Effector memory CD8-positive, alpha-beta T cell (primary cell): ENCODE measurements around the gene IKBKE.

ENCODE experiments used
- ATAC-seq: fragments of 150-1000 bp; cut with Tn5 transposase; replicated peaks from 2 replicates; pipeline ENCODE4 v1.10.0; 2021; ENCODE audit warnings: mild to moderate bottlenecking, moderate library complexity
- DNase-seq, 3 experiments: peaks; one replicate each; pipeline ENCODE4 v3.0.0; 2021
- H3K27ac Mint-ChIP-seq, 2 donors: one replicate each; pipeline ENCODE4 v1.8.0; 2022; ENCODE audit warnings: mild to moderate bottlenecking in 2 of 2, mixed read lengths in 2 of 2, moderate library complexity in 2 of 2
- H3K27me3 Mint-ChIP-seq, 2 donors: one replicate each; pipeline ENCODE4 v1.8.0; 2022; ENCODE audit warnings: mixed read lengths in 2 of 2
- H3K36me3 Mint-ChIP-seq: one replicate; pipeline ENCODE4 v1.8.0; 2022; ENCODE audit warnings: mild to moderate bottlenecking, moderate library complexity, mixed read lengths; ENCODE audit not compliant: insufficient read depth
- H3K4me1 Mint-ChIP-seq, 2 donors: one replicate each; pipeline ENCODE4 v1.8.0; 2022; ENCODE audit warnings: low read depth in 2 of 2, mixed read lengths in 2 of 2
- H3K4me3 Mint-ChIP-seq, 2 donors: one replicate each; pipeline ENCODE4 v1.8.0; 2022; ENCODE audit warnings: mild to moderate bottlenecking in 2 of 2, mixed read lengths in 2 of 2, moderate library complexity in 2 of 2
- H3K9me3 Mint-ChIP-seq, 2 donors: one replicate each; pipeline ENCODE4 v1.8.0; 2022; ENCODE audit warnings: mixed read lengths in 2 of 2

IKBKE gene

DNA sequence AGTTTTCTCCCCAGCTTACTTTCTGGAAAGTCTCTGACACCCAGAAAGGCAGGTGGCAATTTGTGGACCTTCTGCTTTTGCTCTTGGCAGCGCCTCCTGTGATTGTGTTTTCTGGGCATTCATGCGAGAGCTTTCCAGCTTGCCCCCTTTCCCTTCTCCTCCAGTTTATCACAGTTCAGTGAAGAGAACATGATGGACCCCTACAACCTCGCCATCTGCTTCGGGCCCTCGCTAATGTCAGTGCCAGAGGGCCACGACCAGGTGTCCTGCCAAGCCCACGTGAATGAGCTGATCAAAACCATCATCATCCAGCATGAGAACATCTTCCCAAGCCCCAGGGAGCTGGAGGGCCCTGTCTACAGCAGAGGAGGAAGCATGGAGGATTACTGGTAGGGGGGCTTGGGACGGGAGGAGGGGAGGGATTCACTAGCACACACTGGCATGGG lies 24.3 kb upstream of the IKBKE start:
- no peak overlapping the region for H3K4me3 Mint-ChIP-seq
- peaks cover 10% of the 10 kb centered on the region for H3K36me3 Mint-ChIP-seq
- DNase-seq (no peak), ATAC-seq (no peak)
- no peaks in the 10 kb centered on the region for H3K9me3 Mint-ChIP-seq
- peak overlapping the region; percentile 55 to 56 for H3K27ac Mint-ChIP-seq
- no peaks in the 10 kb centered on the region for H3K27me3 Mint-ChIP-seq
- H3K4me1 Mint-ChIP-seq, result no peaks in the 10 kb centered on the region

DNA sequence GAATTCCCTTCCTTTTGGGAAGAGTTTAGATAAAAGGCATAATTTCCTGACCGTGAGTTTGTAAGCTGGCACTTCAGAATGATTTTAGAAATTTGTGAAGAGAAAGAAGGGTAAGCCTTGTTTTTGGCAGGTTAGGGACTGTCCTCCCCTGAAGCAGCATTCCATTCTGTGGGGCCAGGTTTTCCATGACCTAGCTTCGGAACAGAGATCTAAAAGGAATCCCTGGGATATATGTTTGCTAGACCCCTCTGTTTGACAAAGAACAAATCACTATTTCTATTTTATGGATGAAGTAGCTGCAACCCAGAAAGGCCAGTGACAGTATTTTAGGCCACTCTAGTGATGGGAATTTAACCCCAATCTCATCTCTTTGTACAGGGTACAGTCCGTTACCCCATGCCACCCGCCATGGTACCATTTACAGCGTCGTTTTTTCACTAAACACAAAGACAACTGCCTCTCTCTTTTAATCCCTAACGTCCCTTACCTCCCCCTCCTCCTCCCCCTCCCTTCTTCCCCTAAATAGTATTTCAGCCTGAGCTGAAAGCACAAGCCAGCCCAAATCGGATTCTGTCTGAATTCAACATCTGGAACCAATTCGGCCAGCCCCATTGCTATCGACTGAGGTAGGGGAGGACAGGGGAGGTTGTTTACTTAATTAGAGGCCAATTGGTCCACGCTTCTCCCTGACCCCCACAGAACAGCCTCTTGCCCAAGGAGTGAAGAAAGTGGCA lies 23.4 kb upstream of the IKBKE start:
- ATAC-seq (no peak), DNase-seq (no peak)
- H3K9me3 Mint-ChIP-seq, result no peaks in the 10 kb centered on the region
- H3K4me1 Mint-ChIP-seq, result no peaks in the 10 kb centered on the region
- H3K27me3 Mint-ChIP-seq, result no peaks in the 10 kb centered on the region
- H3K4me3 Mint-ChIP-seq, result no peak overlapping the region
- no peak overlapping the region for H3K27ac Mint-ChIP-seq
- peaks cover 19% of the 10 kb centered on the region for H3K36me3 Mint-ChIP-seq

DNA sequence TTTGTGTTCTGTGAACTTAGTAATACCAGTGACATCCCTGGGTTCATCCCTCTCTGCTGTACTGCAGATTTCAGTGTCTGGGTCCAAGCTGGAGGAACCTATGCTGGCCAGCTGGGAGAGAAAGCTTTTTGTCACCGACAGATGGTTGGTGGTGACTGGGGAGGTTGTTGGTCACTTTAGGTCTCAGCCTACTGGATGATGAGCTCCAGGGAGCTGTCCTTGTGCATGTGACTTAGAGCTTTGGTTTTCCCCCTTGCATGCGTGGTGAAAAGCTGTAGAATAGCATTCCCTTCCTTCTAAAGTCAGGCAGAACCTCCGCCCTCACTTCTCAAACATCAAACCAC lies 22.9 kb upstream of the IKBKE start:
- no peak for DNase-seq
- no peak for ATAC-seq
- H3K36me3 Mint-ChIP-seq, result peaks cover 21% of the 10 kb centered on the region
- no peaks in the 10 kb centered on the region for H3K9me3 Mint-ChIP-seq
- no peak overlapping the region for H3K4me3 Mint-ChIP-seq
- H3K27ac Mint-ChIP-seq, result no peak overlapping the region
- no peaks in the 10 kb centered on the region for H3K4me1 Mint-ChIP-seq
- no peaks in the 10 kb centered on the region for H3K27me3 Mint-ChIP-seq

DNA sequence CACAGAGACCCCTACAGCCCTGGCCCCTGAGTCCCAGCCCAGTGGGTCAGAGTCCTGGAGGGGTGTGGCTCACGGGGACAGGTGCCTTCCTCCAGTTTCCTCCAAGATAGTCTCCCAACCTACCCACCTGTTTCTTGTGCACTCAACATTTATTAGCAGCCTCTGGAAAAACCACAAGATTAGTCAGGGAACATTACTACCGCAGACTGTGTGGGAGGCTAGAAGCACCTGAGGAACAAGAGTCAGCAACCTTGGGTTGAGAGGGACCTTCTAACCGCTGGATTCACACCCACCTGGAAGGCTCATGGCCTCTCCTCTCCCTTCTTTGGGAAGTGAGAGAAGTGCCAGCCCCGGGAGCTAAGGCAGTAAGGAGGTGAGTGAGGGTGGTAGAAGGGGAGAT lies 22.5 kb upstream of the IKBKE start:
- no peak overlapping the region for H3K4me3 Mint-ChIP-seq
- H3K4me1 Mint-ChIP-seq, result no peaks in the 10 kb centered on the region
- peaks cover 21% of the 10 kb centered on the region for H3K36me3 Mint-ChIP-seq
- H3K27ac Mint-ChIP-seq, result peak overlapping the region in 1 of 2 donors; percentile 84
- ATAC-seq (no peak), DNase-seq (no peak)
- H3K27me3 Mint-ChIP-seq, result no peaks in the 10 kb centered on the region
- no peaks in the 10 kb centered on the region for H3K9me3 Mint-ChIP-seq

DNA sequence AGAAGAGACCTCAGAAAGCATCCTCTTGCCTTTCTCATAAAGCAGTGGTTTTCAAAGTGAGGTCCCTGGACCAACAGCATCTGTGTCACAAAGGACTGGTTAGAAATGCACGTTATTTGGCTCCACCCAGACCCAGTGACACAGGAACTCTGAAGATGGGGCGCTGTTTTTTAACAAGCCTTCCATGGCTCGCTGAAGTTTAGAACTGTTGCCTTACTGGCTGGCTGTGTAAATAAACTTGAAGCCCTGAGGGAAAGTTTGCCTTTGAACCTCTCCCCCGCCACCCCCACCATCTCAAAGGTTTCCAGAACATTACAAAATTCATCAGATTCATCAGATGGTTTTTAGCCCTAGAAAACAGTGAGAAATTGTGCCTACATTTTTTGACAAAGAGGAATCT lies 21.8 kb upstream of the IKBKE start:
- H3K27me3 Mint-ChIP-seq, result no peaks in the 10 kb centered on the region
- no peaks in the 10 kb centered on the region for H3K4me1 Mint-ChIP-seq
- peaks cover 21% of the 10 kb centered on the region for H3K36me3 Mint-ChIP-seq
- DNase-seq (no peak), ATAC-seq (no peak)
- no peak overlapping the region for H3K27ac Mint-ChIP-seq
- H3K9me3 Mint-ChIP-seq, result no peaks in the 10 kb centered on the region
- H3K4me3 Mint-ChIP-seq, result no peak overlapping the region

DNA sequence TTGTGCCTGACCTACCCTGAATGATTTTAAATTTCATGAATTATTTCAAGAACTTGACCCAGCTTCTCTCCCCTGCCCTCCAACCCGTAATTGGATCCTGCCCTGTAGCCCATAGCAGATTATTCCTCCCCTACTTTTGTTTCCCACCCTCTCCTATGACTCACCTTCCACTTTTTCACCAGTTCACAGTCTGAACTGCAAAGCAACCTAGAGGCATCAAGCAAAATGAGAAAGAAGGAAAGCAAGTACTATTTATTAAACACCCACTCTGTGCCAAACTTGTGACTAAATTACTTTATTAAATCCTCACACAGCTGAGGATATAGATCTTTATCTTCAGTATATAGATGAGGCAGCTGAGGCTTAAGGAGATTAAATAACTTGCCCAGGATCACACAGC lies 20.7 kb upstream of the IKBKE start:
- Mint-ChIP-seq H3K9me3 (no peaks in the 10 kb centered on the region), H3K36me3 (peaks cover 24% of the 10 kb centered on the region), H3K27ac (no peak overlapping the region), H3K27me3 (no peaks in the 10 kb centered on the region), H3K4me3 (no peak overlapping the region), H3K4me1 (no peaks in the 10 kb centered on the region)
- ATAC-seq (no peak), DNase-seq (no peak)

DNA sequence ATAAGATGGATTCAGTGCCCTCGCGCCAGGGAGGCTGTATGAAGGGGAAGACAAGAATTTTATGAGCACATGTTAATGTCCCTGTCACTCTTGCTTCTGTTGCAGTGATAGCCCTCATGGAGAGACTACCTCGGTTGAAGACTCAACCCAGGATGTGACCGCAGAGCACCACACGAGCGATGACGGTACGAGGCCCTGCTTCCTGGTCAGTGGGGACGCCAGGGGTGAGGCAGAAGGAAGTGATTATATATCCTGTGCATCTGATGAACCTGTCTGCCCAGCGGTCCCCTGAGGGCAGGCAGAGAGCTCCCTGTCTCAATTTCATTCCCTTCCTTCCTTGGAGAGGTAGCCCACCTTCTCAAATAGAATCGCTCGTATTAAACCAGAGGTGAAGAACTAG lies 20.0 kb upstream of the IKBKE start:
- Mint-ChIP-seq H3K27ac (no peak overlapping the region), H3K9me3 (no peaks in the 10 kb centered on the region), H3K36me3 (peaks cover 24% of the 10 kb centered on the region), H3K4me1 (no peaks in the 10 kb centered on the region), H3K27me3 (no peaks in the 10 kb centered on the region), H3K4me3 (no peak overlapping the region)
- DNase-seq (no peak), ATAC-seq (no peak)

DNA sequence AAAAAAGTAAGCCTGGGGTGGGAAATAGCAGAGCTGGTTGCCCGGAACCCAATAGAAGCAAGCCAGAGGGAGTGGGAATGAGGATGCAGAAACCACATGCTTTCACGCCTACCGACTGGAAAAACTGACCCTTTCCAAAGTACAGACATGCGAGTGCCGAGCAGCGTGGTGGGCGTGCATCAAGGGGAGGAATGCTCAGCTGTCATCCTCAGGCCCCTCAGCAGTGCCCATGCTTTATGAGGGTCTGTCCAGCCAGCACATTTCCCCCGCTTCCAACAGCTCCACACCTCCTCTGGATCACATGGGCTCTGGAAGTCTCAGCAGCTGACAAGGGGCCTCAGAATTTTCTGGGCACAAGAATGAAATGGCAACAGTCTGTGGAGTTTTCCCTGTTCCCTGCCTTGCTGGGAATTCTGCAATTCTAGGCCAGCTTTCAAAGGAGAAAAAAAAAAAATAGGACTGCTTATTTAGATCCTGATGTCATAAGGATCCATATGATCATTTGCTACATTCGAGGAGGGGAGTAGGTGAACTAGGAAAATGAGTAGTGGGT lies 19.1 kb upstream of the IKBKE start:
- H3K36me3 Mint-ChIP-seq, result peaks cover 24% of the 10 kb centered on the region
- H3K4me1 Mint-ChIP-seq, result no peaks in the 10 kb centered on the region
- H3K27ac Mint-ChIP-seq, result no peak overlapping the region
- no peak for DNase-seq
- H3K9me3 Mint-ChIP-seq, result no peaks in the 10 kb centered on the region
- no peak for ATAC-seq
- H3K27me3 Mint-ChIP-seq, result no peaks in the 10 kb centered on the region
- H3K4me3 Mint-ChIP-seq, result no peak overlapping the region

DNA sequence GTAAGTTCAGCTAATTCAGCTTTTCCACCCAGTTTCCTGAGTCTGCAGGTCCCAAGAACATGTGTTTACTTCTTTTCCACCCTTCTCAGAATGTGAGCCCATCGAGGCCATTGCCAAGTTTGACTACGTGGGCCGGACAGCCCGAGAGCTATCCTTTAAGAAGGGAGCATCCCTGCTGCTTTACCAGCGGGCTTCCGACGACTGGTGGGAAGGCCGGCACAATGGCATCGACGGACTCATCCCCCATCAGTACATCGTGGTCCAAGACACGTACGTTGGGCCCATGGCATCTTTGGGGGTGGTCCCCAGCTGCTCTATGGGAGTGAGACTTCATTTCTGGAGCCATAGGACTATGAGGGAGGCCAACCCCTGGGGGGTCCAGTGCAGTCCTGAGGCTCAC lies 17.2 kb upstream of the IKBKE start:
- H3K36me3 Mint-ChIP-seq, result peaks cover 23% of the 10 kb centered on the region

DNA sequence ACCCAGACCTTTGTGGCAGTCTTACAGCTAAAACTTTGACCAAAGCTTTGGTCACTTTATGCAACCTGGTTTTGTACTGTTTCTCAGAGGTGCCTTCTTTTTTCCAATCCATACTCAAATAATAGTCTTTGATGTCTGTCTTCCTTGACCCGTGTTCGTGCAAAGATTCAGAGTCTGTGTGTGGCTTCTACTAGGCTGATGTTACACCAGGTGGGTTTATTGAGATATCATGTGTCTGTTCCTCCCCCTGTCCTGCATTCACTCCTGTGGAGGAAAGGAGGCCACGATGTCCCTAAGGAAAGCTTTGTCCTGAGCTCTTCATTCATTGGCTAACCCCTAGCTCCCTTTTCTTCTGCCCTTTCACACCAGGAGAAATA lies 15.0 kb upstream of the IKBKE start:
- Mint-ChIP-seq H3K4me3 (no peak overlapping the region), H3K27me3 (no peaks in the 10 kb centered on the region), H3K4me1 (peaks cover 4 to 6% of the 10 kb centered on the region in 2 donors), H3K9me3 (no peaks in the 10 kb centered on the region), H3K27ac (peak overlapping the region in 1 of 2 donors; percentile 4), H3K36me3 (peaks cover 15% of the 10 kb centered on the region)
- ATAC-seq (no peak), DNase-seq (no peak)

More for the DNA sequence above, 17.2 kb upstream of the IKBKE start:
- no peak overlapping the region for H3K27ac Mint-ChIP-seq
- ATAC-seq (no peak), DNase-seq (no peak)
- no peaks in the 10 kb centered on the region for H3K27me3 Mint-ChIP-seq
- no peaks in the 10 kb centered on the region for H3K9me3 Mint-ChIP-seq
- H3K4me1 Mint-ChIP-seq, result peaks cover 4 to 6% of the 10 kb centered on the region in 2 donors
- no peak overlapping the region for H3K4me3 Mint-ChIP-seq

DNA sequence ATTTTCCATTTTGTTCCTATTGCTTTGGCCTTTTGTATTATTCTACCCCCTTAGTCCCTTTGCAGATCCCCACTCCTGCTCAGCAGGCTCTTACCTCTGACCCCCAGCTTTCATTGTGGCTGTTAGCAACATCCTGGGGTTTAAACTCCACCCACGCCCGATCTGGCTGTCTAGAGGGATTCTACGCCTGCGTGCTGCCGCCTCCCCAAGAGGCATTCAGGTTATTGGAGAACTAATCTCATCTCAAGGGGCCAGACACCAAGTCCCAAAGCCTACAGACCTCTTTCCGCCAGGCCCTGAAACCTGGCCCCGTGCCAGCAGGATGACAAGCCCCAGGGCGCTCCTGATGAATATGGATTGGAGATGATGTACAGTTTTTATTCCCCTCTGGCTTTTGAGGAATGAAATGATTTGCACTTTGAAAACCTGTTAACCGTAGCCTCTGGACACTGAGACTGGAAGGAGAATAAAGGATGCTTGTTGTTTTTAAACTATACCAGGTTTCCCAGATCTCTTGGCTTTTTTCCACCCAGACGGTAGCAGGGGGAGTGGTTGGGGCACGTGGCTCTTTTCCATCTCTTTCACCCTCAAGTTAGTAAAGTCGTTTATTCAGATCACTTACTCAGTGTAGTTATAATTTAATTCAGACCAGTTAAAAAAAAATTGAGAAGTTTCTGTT lies 14.5 kb upstream of the IKBKE start:
- Mint-ChIP-seq H3K27me3 (no peaks in the 10 kb centered on the region), H3K36me3 (peaks cover 15% of the 10 kb centered on the region), H3K9me3 (no peaks in the 10 kb centered on the region), H3K27ac (peak overlapping the region in 1 of 2 donors; percentile 4), H3K4me1 (peaks cover 4 to 6% of the 10 kb centered on the region in 2 donors), H3K4me3 (no peak overlapping the region)
- ATAC-seq, result no peak
- no peak for DNase-seq

DNA sequence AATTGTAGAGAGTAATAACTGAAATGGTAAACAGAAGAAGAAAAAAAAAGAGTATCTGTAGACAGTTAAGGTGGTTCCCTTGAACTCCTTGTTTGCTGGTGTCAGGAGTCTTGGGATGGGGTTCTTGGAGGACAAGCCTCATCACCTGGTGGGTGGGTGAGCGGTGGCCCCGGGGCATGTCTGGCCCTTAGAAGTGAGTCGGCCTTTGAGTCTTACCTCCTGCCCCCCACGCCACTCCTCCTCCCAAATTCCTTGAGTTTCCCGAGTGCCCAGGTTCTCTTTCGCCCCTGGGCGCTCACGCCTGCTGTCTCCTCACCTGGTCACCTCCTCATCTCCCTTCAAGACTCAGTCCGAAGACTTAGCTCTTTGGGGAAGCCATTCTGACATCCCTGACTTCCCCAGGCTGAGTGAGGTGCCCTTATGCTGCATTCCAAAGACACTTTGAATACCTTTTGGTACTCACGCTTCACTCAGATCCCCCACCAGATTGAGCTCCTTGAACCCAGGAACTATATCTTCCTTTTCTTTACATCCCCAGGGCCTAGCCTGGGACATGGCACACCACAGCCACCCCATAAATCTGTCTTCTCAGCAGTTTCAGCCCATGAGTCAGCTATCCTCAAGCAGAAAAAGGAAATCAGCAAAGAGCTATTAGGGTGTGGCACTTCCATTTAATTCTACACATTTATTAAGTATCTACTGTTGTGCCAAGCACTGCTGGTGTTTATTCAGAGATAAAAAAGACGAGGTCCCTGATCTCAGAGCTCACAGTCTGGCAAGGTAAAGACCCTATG lies 13.5 kb upstream of the IKBKE start:
- ATAC-seq, result no peak
- peaks cover 10% of the 10 kb centered on the region for H3K36me3 Mint-ChIP-seq
- no peak for DNase-seq
- H3K27me3 Mint-ChIP-seq, result no peaks in the 10 kb centered on the region
- H3K4me3 Mint-ChIP-seq, result no peak overlapping the region
- H3K9me3 Mint-ChIP-seq, result no peaks in the 10 kb centered on the region
- H3K4me1 Mint-ChIP-seq, result peaks cover 4 to 6% of the 10 kb centered on the region in 2 donors
- peak overlapping the region; percentile 7 to 50 for H3K27ac Mint-ChIP-seq

DNA sequence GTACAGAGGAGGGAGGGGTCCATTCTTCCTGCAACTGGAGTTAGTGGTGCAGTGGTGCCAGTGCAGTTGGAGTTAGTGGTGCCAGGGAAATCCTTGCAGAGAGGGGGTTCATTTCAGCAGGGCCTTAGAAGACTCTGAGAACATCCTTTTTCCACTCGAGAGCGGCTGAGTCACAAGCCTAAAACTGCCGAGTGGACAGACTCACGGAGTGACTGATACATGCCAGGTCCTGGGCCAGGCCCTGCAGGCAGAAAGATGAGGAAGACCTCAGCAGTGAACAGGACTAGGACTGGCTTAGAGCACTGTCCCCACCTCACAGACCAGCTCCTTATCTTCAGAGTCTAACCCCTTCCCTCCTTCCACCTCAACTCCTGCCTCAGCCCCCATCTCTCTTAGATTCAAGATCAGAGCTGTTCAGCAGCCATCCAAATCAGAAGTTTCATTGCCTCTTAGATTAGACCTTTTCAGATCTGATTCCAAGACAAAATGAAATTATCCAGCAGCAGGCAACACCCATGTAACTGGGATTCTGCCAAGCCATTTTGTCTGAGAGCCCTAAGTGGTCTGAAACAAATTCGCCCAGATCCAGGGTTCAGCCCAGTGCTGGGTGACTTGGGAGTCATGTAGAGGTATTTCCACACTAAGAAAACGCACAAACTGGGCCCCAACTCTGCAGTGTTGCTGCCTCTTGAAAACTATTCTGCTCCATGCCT lies 12.7 kb upstream of the IKBKE start:
- ATAC-seq (no peak), DNase-seq (no peak)
- Mint-ChIP-seq H3K27me3 (no peaks in the 10 kb centered on the region), H3K36me3 (peaks cover 10% of the 10 kb centered on the region), H3K9me3 (no peaks in the 10 kb centered on the region), H3K4me1 (peaks cover 6 to 8% of the 10 kb centered on the region in 2 donors), H3K27ac (peak overlapping the region; percentile 7 to 50), H3K4me3 (no peak overlapping the region)
